ENCODE measurements around the gene ITCH.
"Not testable (repeated sequence)": the region's sequence is repeated elsewhere in the genome, so short reads cannot be mapped to it uniquely, and the experiment has no call there.

Gene ITCH

DNA sequence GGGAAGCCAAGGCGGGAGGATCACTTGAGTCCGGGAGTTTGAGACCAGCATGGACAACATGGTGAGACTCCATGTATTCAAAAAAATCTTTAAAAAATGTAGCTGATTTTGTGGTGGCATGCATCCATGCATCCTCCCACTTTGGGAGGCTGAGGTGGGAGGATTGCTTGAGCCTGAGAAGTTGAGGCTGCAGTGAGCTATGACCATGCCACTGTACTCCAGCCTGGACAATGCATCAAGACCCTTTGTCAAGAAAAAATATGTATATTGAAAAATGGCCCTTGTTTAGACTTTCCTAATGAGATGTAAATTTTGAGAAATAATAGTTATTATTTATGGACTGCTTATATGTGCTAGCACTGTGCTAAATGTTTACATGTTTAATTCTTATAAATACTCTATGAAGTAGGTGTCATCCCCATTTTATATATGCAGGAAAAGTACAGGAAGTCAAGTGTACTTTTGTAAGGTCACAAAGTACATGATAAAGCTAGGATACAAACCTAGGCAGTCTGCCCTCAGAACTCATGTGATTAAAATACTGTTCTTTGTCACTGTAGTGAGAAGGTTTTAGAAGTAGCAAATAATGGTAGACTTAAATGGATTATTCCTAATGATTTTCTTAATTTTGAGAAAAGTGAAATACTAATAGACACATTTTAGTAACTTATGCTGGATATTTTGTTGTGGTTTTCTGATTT, 58.8 kb downstream of the ITCH start:
- DNase-seq, result no peak

DNA sequence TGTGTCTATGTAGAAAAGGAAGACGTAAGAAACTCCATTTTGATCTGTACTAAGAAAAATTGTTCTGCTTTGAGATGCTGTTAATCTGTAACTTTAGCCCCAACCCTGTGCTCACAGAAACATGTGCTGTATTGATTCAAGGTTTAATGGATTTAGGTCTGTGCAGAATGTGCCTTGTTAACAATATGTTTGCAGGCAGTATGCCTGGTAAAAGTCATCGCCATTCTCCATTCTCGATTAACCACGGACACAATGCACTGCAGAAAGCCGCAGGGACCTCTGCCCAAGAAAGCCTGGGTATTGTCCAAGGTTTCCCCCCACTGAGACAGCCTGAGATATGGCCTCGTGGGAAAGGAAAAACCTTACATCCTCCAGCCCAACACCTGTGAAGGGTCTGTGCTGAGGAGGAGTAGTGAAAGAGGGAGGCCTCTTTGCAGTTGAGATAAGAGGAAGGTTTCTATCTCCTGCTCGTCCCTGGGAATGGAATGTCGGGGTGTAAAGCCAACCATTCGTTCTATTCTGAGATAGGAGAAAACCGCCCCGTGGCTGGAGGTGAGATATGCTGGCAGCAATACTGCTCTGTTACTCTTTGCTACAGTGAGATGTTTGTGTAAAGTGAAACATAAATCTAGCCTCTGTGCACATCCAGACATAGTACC, 62.1 kb downstream of the ITCH start:
- not testable (repeated sequence) for DNase-seq

DNA sequence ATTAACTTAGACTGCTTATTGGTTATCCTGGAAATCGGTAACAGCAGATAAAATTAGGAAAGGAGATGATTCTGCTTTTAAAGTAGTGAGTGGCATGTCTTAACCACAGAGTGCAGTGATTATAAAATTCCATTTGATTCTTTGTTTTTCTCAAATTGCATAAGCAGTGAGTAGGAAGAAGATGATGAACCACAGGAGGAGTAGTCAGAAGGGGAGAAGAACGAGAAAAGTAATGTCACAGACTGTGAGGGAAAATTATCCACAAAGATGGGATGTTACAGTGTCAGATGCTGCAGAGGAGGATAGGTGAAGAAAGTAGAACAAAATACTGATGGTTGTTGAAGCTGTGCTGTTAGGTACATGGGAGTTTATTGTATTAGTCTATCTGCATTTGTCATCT, 63.0 kb downstream of the ITCH start:
- DNase-seq, result no peak

DNA sequence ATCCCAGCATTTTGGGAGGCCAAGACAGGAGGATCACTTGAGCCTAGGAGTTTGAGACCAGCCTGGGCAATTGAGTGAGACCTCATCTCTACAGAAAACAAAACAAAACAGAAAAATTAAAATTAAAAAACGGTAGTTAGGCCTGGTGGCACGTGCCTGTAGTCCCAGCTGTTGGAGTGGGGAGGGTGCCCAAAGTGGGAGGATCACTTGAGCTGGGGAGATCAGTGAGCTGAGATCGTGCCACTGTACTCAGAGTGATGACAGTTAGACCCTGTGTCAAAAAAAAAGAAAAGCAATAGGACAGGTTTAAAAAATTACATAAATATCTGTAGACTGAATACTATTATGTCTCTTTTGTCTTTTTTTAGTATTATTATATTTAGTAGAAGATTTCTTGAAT, 64.3 kb downstream of the ITCH start:
- DNase-seq, result no peak

DNA sequence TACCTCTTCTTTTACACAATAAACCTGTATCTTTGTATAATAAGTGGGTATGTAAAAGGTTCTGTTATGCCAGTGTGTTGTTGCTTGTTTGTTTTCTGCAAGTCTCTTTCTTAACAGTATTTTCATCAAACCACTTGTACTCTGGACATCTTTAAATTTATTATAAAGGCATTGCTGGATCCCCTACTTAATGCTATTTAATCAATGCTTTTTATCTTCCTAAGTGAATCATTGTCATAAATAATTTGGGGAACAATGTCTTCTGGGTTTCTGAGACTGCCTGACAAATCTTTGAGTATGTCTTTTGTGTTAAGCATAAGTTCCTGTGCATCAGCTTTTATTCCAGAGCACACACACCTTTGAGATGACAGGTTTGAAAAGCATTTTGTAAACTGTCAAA, 64.7 kb downstream of the ITCH start:
- no peak for DNase-seq

DNA sequence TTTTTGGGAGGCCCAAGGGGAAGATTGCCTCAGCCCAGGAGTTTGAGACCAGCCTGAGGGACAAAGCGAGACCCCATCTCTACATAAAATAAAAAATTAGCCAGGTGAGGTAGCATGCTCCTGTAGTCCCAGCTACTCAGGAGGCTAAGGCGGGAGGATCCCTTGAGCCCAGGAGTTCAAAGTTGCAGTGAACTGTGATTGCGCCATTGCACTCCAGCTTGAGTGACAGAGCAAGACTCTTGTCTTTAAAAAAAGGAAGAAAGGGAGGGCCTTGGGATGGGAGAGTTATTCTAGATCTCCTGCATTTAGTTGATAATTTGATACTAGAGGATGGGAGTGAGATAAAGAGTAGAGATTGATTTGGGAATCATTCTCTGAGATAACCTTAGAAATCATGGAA, 68.1 kb downstream of the ITCH start:
- DNase-seq, result no peak

DNA sequence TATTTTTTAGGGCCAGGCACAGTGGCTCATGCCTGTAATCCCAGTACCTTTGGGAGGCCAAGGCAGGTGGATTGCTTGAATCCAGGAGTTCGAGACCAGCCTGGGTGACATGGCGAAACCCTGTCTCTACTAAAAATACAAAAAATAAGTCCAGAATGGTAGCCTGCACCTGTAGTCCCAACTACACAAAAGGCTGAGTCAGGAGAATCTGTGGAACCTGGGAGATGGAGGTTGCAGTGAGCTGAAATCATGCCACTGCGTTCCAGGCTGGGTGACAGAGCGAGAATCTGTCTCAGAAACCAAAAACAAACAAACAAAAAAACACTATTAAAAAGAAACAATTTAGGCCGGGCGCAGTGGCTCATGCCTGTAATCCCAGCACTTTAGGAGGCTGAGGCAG, 69.6 kb downstream of the ITCH start:
- not testable (repeated sequence) for DNase-seq

DNA sequence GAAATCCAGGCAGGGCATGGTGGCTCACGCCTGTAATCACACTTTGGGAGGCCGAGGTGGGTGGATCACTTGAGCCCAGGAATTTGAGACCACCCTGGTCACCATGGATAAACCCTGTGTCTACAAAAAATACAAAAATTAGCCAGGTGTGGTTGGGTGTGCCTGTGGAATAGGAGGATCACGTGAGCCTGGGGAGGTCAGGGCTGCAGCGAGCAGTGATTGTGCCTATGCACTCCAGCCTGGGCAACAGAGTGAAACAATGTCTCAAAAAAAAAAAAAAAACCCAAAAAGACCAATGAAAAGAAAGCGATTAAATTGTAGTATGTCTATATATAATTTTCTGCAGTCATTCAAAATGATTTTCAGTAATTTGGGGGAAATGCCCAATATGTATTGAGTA, 70.3 kb downstream of the ITCH start:
- no peak for DNase-seq

DNA sequence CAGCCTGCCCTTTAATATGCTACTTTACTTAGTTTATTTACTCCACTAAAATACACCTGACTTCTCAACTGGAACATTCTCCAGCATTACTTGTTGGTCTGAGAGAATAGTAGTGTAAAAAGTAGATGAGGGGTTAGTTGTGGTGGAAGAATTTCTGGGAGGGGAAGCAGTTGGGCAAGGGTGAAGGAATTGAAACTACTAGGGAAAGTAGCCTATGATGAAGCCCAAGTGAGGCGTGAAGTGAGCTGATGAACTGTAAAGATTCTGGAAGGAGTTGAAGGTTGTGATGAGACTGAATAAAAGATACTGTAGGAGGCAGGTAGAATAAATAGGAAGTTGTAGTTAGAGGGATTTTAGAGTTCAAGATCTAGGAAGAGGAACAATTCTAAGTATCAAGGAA, 72.5 kb downstream of the ITCH start:
- DNase-seq, result no peak

DNA sequence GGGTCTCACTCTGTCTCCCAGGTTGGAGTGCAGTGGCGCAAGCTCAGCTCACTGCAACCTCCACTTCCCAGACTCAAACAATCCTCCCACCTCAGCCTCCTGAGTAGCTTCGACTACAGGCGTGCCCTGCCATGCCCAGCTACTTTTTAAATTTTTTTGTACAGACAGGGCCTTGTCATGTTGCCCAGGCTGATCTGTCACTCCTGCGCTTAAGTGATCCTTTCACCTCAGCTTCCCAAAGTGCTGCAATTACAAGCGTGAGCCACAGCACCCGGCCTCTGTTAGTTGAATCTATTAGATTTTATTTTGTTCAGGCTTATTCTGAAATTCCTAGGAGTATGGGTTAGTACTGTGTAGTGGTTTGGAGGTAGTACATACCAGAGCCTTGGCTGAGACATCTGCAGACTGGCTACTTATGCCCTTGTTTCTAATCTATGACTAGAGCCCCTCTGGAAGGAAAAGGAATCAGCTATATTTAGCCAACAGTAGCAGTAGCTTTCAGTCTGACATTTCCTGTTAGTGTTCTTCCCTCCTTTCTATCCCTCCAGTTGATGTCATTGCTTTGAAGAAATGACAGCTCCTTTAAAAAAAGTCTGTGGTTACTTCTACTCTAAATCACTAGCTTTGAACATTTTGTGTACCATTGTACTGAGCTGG, 74.4 kb downstream of the ITCH start:
- no peak for DNase-seq

DNA sequence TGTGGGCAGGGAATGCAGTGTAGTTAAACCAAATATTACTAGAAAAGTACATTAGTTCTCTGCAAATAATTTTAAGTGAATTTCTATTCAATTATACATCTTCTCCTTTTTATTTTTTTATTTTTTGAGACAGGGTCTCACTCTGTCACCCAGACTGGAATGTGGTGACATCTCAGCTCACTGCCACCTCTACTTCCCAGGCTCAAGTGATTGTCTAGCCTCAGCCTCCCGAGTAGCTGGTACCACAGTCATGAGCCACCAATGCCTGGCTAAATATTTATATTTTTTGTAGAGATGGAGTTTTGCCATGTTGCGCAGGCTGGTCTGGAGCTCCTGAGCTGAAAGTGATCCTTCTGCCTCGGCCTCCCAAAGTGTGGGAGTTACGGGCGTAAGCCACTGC, 76.1 kb downstream of the ITCH start:
- no peak for DNase-seq

DNA sequence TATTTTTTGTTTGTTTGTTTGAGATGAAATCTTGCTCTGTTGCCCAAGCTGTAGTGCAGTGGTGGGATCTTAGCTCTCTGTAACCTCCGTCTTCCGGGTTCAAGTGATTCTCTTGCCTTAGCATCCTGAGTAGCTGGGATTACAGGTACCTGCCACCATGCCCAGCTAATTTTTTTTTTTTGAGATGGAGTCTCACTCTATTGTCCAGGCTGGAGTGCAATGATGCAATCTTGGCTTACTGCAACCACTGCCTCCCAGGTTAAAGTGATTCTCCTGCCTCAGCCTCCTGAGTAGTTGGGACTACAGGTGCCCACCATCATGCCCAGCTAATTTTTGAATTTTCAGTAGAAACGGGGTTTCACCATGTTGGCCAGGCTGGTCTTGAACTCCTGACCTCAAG, 78.3 kb downstream of the ITCH start:
- not testable (repeated sequence) for DNase-seq

DNA sequence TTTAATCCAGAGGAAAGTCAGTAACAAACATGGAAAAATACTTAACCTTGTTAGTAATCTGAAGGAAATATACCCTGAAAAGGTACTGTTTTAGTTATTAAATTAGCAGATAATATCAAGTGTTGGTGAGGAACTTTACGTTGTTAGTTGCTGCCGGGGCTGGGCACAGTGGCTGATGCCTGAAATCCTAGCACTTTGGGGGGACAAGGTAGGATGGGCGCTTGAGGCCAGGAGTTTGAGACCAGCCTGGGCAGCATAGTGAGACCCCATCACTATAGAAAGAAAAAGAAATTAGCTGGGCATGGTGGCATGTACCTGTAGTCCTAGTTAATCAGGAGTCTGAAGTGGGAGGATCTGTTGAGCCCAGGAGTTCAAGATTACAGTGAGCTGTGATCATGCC, 80.5 kb downstream of the ITCH start:
- no peak for DNase-seq

DNA sequence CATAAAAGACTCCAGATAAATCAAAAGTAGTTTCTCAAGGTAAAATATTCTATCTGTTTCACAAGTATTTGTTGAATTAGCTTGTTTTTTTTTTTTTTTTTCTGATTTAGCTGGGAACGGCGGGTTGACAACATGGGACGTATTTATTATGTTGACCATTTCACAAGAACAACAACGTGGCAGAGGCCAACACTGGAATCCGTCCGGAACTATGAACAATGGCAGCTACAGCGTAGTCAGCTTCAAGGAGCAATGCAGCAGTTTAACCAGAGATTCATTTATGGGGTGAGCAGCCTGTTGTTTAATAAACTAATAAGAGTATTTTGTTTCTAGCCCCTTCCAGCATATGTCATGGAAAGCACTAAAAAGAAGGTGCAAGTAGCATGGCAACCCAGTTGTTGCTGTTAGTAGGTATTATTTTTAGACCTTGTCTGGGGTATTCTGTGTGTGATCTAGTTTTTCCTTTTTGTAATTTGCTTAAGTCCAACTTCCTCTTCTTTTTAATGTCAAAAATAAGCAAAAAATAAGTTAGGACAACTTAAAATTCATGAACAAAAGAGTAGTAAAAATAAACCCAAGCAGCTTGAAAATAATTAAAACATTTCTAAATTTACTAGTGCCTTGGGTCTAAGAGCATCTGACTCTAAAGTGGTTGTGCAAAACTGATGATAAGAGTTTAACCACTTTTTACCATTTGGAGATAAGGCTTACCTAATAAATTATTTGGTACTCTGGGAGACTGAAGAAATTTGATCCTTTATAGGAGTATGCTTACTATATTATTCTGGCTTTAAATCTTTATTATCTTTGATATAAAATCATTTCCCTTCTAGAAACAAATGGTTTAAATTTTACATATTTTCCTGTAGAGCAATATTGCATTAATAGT, 82.3 kb downstream of the ITCH start:
- DNase-seq, result no peak

DNA sequence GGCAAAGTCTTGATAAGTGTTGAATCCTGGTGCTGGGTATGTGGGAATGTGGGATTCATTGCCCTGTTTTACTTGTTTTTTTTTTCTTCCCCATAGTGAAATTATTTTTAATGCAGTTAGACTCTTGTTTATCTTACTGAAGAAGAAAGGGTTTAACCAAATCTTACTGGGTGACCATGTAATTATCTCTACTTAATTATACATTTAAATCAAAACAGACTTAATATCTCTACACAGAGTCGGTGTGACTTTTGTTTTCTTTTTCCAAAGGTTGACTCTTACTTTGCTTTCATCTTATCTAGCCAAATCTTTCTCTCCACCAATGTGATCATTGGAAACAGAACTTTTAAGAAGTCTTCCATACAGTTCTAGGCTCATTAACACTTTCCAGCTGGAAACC, 85.4 kb downstream of the ITCH start:
- no peak for DNase-seq

DNA sequence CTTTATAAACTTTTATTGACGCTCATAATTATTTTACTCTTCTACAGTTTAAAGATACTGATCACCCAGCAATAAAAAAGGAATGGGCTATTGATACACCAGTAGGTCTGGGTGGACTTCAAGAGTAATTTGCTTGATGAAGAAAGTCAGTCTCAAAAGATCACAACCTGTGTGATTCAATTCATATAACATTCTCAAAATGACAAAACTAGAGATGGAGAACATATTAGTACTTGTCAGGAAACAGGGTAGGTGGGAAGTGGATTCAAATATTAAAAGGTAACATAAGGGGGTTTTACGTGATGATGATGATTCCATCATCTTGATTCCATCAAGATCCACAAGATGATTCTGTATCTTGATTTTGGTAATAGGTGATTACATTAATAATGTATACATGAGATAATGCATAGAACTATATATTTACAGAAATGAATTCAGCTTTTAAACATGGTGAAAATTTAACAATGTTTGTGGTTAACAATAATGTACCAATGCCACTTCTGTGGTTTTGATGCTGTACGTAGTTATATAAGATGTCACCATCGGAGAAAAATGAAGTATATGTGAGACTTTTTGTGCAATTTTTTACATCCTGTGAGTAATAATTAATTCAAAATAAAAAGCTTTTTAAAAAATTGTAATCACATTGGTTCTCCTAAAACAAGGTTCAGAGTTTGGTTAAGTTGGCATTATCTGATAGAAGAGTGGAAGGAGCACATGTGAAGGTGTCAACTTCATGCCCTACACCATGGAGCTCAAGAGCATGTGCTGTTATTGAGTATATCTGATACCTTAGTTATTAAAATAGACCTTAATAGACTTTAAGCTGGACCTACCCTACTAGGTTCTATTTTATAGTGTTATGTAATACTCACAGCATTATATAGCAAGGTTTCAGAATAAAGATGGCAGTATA, 86.9 kb downstream of the ITCH start:
- no peak for DNase-seq

DNA sequence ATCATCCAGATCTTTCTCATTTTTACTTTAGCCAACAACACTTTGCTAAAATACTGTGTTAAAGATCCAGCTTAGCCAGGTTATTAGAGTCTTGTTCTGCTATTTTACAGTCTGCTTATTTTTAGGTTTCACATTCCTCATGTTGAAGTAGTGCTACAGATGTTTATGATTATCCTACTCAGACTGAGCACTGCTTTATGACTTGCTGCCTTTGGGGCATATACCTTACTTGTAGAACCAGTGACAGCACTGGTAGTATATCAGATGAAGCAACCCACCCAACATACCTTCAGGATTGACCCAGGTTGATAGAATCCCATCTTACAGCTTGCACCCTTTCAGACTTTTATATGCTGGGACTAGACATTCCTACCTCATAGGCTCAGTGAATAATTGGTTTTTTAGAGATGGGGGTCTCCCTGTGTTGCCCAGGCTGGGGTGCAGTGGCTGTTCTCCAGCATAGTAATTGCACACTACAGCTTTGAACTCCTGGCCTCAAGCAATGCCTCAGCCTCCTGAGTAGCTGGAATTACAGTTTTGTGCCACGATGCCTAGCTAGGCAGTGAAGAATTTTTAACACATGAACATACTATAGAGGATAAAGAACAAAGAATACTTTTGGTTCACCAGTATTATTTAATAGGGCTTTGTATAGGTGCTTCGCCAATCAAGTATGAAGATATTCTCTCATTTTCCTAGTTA, 89.4 kb downstream of the ITCH start:
- DNase-seq, result no peak

DNA sequence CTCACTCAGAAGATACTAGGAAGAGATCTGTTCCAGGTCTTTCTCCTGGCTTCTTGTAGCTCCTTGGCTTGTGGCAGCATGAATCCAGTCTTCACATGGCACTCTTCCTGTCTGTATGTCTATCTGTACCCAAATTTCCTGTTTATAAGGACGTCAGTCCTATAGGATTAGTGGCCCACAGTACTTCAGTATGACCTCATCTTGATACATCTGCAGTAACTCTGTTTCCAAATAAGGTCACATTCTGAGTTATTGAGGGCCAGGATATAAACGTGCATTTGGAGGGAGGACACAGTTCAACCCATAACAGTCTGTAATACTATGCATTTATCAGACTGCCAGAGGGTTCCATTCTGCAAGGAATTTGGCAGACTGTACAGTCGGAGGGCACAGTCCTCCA, 95.6 kb downstream of the ITCH start:
- no peak for DNase-seq

DNA sequence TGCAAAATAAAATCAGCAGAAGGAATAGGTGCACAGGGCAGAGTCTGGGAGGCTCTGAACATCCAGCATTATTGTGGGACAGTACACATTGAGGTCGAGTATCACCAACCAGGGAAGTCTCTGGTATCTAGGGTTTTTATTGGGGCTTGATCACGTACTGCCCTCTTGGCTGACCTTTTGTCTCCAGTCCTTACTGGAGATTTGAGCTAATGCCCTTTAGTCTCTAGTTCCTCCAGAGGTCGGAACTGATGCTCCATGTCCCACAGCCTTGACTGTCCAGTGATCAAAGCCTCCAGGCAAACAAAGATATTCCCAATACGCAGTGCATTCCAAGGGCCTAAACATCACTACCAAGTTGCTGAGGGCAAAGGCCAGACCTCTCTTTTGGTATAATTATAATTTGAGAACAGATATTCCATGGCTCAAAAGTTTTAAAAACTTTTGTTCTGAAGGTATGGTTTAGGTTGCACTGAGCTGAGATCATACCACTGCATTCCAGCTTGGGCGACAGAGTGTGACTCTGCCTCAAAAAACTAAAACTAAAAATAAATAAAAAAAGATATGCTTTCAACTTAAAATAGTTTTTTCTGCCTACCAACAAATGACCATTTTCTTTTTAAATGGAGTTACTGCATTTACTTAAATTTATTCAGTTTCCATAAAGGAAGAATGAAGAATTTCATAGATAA, 96.3 kb downstream of the ITCH start:
- DNase-seq, result no peak

DNA sequence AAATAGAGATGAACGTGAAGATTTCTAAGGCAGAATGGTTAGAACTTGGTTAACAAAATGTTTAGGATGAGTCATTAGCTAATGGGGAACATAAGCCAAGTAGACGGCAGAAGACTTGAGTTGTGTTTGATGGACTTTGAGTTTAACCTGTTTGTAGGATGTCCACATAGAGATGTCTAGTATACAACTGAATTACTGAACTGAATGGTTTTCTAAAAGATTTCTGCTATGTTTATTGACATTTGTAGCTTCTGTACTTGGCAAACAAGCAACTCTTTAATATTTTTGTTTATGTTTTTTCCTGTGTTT, 98.7 kb downstream of the ITCH start:
- no peak for DNase-seq

DNA sequence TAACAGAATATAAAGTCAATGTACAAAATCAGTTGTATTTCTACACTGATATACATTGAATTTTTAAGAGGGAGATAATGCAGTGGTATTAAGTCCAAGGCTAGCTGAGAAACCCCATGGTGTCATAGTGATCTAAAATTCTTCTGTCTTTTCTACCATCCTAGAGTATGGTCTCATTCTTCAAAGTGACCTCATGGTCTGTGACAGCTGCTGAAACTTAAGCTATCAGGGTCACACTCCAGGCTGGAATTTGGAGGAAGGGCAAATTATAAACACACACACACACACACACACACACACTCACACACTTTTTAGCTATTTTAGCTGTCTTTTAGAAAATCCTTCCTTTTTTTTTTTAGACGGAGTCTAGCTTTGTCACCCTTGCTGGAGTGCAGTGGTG, 105.9 kb downstream of the ITCH start:
- no peak for DNase-seq
